GM18505 (cell line): ENCODE results near the gene TASOR2.

Experiments
- ATAC-seq: cut with Tn5 transposase; IDR thresholded peaks from one replicate; pipeline ENCODE4 v1.9.1; 2021; ENCODE audit not compliant: unreplicated experiment
- POLR2A ChIP-seq: IDR thresholded peaks from 4 replicates; pipeline ENCODE4 v1.6.1; 2011; ENCODE audit warnings: borderline replicate concordance; ENCODE audit not compliant: insufficient read depth, insufficient read length; ENCODE audit errors: extremely low read depth

Gene TASOR2

GRCh38 chr10:5661043-5661442, 23.6 kb upstream of the TASOR2 start:
- no peak for ATAC-seq
- TF ChIP-seq POLR2A: no peak

DNA sequence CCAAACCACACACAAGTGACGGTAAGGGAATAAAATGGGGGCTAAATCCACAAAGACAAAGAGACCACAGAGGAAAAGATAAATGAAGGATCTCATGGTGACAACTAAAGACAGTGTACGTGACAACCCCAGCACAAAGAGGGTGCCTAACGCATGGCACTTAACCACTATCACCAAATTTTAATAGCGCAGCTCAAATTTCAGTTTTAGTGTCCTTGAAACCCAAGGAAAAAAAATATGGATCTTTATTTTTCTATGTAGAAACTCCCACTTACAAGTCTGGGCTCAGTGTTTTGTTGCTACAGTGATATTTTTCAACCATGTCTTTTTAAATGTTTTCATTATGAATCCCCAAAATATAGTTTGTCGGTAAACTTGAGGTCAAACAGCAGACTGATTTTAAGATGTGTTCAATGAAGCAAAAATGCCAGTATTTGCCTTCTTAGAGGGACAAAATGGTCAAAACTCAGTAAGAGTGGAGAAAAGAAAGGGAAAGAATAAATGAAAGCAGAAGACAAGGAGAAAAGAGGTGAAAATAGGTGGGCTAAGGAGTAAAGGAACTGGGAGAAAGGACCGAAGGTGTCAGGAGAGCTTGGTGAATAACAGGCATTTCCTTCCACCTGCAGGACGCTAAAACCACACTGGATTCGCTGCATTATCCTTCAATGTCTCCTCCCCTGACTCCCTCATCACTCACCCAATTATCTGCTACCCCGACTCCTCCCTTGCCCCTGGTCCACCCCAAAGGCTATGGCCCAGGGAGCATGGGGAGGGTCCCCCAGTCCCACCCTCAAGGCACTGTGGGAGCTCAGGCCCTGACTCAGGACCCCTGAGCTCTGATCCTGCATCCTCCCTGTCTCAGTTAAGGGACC, 21.7 kb upstream of the TASOR2 start:
- TF ChIP-seq POLR2A: no peak
- ATAC-seq: no peak

- ATAC-seq: no peak
- TF ChIP-seq POLR2A: no peak
Observed at GRCh38 chr10:5663692-5664427, 20.8 kb upstream of the TASOR2 start.

GRCh38 chr10:5665373-5666007, 19.1 kb upstream of the TASOR2 start:
- TF ChIP-seq POLR2A: no peak
- ATAC-seq: no peak

GRCh38 chr10:5666008-5666840, 18.4 kb upstream of the TASOR2 start, which contains the start of gene ASB13:
Gene ASB13, minus strand, starts transcription at chr10:5666595. Its CDS starts 44 bp downstream, at chr10:5666551.
- no peak for TF ChIP-seq POLR2A
- ATAC-seq: peak; percentile 62

- no peak for ATAC-seq
- no peak for TF ChIP-seq POLR2A
Observed at GRCh38 chr10:5666841-5667630, 17.6 kb upstream of the TASOR2 start.

DNA sequence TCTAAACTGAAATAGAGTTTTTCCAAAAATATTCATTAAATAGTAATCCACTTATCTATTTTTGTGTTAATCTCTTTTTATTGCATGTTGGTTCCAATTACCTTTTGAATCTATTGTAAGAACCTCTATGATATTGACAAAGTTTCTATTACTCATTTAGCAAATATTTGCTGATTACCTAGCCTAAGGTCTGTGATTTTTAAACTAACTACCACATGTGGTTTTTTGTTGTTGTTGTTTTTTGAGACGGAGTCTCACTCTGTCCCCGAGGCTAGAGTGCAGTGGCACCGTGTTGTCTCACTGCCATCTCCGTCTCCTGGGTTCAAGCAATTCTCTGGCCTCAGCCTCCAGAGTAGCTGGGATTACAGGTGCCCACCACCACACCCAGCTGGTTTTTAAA, 16.2 kb upstream of the TASOR2 start:
- no peak for TF ChIP-seq POLR2A
- no peak for ATAC-seq

GRCh38 chr10:5669604-5670003, 15.0 kb upstream of the TASOR2 start:
- no peak for ATAC-seq
- no peak for TF ChIP-seq POLR2A

- ATAC-seq: no peak
Observed at GRCh38 chr10:5670662-5671375, 13.8 kb upstream of the TASOR2 start.

GRCh38 chr10:5678397-5679036, 6.1 kb upstream of the TASOR2 start:
- TF ChIP-seq POLR2A: no peak
- ATAC-seq: no peak

More at GRCh38 chr10:5670662-5671375, 13.8 kb upstream of the TASOR2 start:
- no peak for TF ChIP-seq POLR2A

GRCh38 chr10:5679037-5679435, 5.6 kb upstream of the TASOR2 start:
- no peak for TF ChIP-seq POLR2A
- no peak for ATAC-seq

GRCh38 chr10:5679606-5680005, 5.0 kb upstream of the TASOR2 start:
- TF ChIP-seq POLR2A: no peak
- ATAC-seq: no peak

DNA sequence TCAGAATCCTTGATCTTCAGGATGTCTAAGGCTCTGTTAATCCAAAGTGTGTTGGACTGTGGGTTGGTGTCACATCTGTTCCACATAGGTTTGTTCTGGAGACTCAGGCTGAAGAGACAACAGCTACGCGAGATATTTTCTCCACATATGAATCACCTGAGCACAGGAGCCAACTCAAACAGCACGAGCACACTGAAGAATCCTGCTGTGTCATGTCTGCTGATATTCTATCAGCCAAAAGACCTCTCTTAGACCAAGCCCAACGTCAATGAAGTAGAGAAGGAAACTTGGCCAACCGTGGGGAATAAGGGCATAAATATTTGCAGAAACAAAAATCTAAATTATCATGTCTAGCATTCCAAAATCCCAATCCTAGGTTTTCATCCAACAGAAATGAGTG, 2.7 kb upstream of the TASOR2 start:
- TF ChIP-seq POLR2A: no peak

More for the DNA sequence above, 2.7 kb upstream of the TASOR2 start:
- no peak for ATAC-seq
